IMR-90 (cell line): Measurements from ENCODE around the gene HAUS5. TPM values are rescaled to one million over a fixed set of nuclear protein-coding genes. Genes with fewer than 3 reads are reported as not detected.

ENCODE experiments used
- ATAC-seq: fragments of 200-7000 bp; cut with Tn5 transposase; 2 replicates; pipeline ENCODE4 v1.9.1; 2020; ENCODE audit warnings: low read depth, mild to moderate bottlenecking, moderate library complexity
- Bru-seq: library from RNA; stranded (reverse); fragments of 400-500 nt; gene quantifications from one replicate; lab custom pipeline; 2021; lab: Mats Ljungman, UMichigan
- BruChase-seq, 2 experiments: library from RNA; stranded (reverse); fragments of 400-500 nt; gene quantifications; one replicate each; lab custom pipeline; 2021; lab: Mats Ljungman, UMichigan
- BruUV-seq: library from RNA; stranded (reverse); fragments of 400-500 nt; replicated peaks from 2 replicates; lab custom pipeline; 2021; lab: Mats Ljungman, UMichigan
- CTCF ChIA-PET: fragments of 300-600 bp; formaldehyde crosslinking; extraction: SDS; loops from one replicate; lab custom pipeline; 2021; ENCODE audit warnings: antibody characterized with exemption; lab: Yijun Ruan, JAX
- POLR2A ChIA-PET: fragments of 300-600 bp; sonication (Branson Sonifier 250); formaldehyde crosslinking; loops from one replicate; lab custom pipeline; 2022; ENCODE audit warnings: antibody characterized with exemption; ENCODE audit not compliant: unreplicated experiment; lab: Charles Lee
- DNase-seq: peaks from one replicate; pipeline ENCODE4 v3.0.0; 2013
- H2AFZ ChIP-seq: replicated peaks from 2 replicates; pipeline ENCODE3; 2013; ENCODE audit warnings: low read length, mild to moderate bottlenecking; ENCODE audit not compliant: poor library complexity
- H2AK5ac ChIP-seq: 2 replicates; pipeline ENCODE4 v1.6.1; 2013; ENCODE audit warnings: low read depth, low read length, inconsistent platforms
- H2AK9ac ChIP-seq: replicated peaks from 2 replicates; pipeline ENCODE3; 2013; ENCODE audit warnings: mild to moderate bottlenecking, low read depth, low read length, moderate library complexity; ENCODE audit not compliant: poor library complexity
- H2BK120ac ChIP-seq: 2 replicates; pipeline ENCODE4 v1.6.1; 2013; ENCODE audit warnings: low read depth, low read length, inconsistent platforms
- H2BK15ac ChIP-seq: 3 replicates; pipeline ENCODE4 v1.6.1; 2013; ENCODE audit warnings: low read depth, low read length, inconsistent platforms
- H2BK20ac ChIP-seq: 2 replicates; pipeline ENCODE4 v1.6.1; 2013; ENCODE audit warnings: low read depth, mild to moderate bottlenecking, inconsistent platforms, low read length, moderate library complexity
- H2BK5ac ChIP-seq: 2 replicates; pipeline ENCODE4 v1.6.1; 2013; ENCODE audit warnings: mild to moderate bottlenecking, low read depth, low read length, inconsistent platforms; ENCODE audit not compliant: poor library complexity, severe bottlenecking
- H3K14ac ChIP-seq: replicated peaks from 2 replicates; pipeline ENCODE4 v1.6.1; 2013; ENCODE audit warnings: low read depth, low read length, inconsistent platforms
- H3K18ac ChIP-seq: 2 replicates; pipeline ENCODE4 v1.6.1; 2013; ENCODE audit warnings: low read depth, low read length, control low read depth
- H3K23ac ChIP-seq: 2 replicates; pipeline ENCODE4 v1.6.1; 2013; ENCODE audit warnings: low read depth, low read length, inconsistent platforms
- H3K27ac ChIP-seq: 2 replicates; pipeline ENCODE4 v1.5.1; 2013; ENCODE audit warnings: mild to moderate bottlenecking, control low read depth, low read length; ENCODE audit not compliant: insufficient read depth
- H3K27me3 ChIP-seq: 2 replicates; pipeline ENCODE4 v1.6.1; 2013; ENCODE audit warnings: low read length; ENCODE audit not compliant: control insufficient read depth, insufficient read depth
- H3K36me3 ChIP-seq: 2 replicates; pipeline ENCODE4 v1.6.1; 2013; ENCODE audit warnings: low read length, mixed read lengths; ENCODE audit not compliant: control insufficient read depth, insufficient read depth
- H3K4ac ChIP-seq: 2 replicates; pipeline ENCODE4 v1.6.1; 2013; ENCODE audit warnings: low read depth, low read length, inconsistent platforms
- H3K4me1 ChIP-seq: 2 replicates; pipeline ENCODE4 v1.6.1; 2013; ENCODE audit warnings: low read length, mixed read lengths; ENCODE audit not compliant: control insufficient read depth, insufficient read depth
- H3K4me2 ChIP-seq: 2 replicates; pipeline ENCODE4 v1.6.1; 2013; ENCODE audit warnings: low read depth, mild to moderate bottlenecking, control low read depth, low read length, moderate library complexity
- H3K4me3 ChIP-seq: 2 replicates; pipeline ENCODE4 v1.5.1; 2013; ENCODE audit warnings: low read depth, mild to moderate bottlenecking, control low read depth, low read length, moderate library complexity; ENCODE audit not compliant: insufficient read depth
- H3K56ac ChIP-seq: 2 replicates; pipeline ENCODE4 v1.6.1; 2013; ENCODE audit warnings: low read length, inconsistent platforms; ENCODE audit not compliant: insufficient read depth; ENCODE audit errors: extremely low read depth
- H3K79me1 ChIP-seq, 2 experiments: 2 replicates each; pipeline ENCODE4 v1.6.1; 2013; ENCODE audit warnings: low read length in 2 of 2, inconsistent platforms in 1 of 2, low read depth in 1 of 2
- H3K9ac ChIP-seq: 2 replicates; pipeline ENCODE4 v1.6.1; 2013; ENCODE audit warnings: low read depth, low read length, control low read depth
- H3K9me1 ChIP-seq: 2 replicates; pipeline ENCODE4 v1.6.1; 2013; ENCODE audit warnings: low read length, inconsistent platforms; ENCODE audit not compliant: insufficient read depth
- H3K9me3 ChIP-seq: 2 replicates; pipeline ENCODE4 v1.6.1; 2013; ENCODE audit warnings: low read length; ENCODE audit not compliant: control insufficient read depth, insufficient read depth
- H4K20me1 ChIP-seq: 2 replicates; pipeline ENCODE4 v1.6.1; 2013; ENCODE audit warnings: low read length, inconsistent platforms; ENCODE audit not compliant: insufficient read depth
- H4K5ac ChIP-seq: 2 replicates; pipeline ENCODE4 v1.6.1; 2013; ENCODE audit warnings: mild to moderate bottlenecking, low read depth, low read length, control low read depth
- H4K8ac ChIP-seq, 2 experiments: 2 replicates each; pipeline ENCODE4 v1.6.1; 2013; ENCODE audit warnings: low read depth in 2 of 2, low read length in 2 of 2, control low read depth in 1 of 2, inconsistent platforms in 1 of 2
- H4K91ac ChIP-seq: 2 replicates; pipeline ENCODE4 v1.6.1; 2013; ENCODE audit warnings: low read depth, low read length, inconsistent platforms; ENCODE audit not compliant: insufficient read depth
- CEBPB ChIP-seq: IDR thresholded peaks from 2 replicates; pipeline ENCODE4 v1.6.1; 2012; ENCODE audit warnings: low read depth, low read length, improper control_type of control experiment
- CHD1 ChIP-seq: IDR thresholded peaks from 2 replicates; pipeline ENCODE4 v1.6.1; 2012; ENCODE audit warnings: low read depth, low read length, improper control_type of control experiment
- MXI1 ChIP-seq: IDR thresholded peaks from 2 replicates; pipeline ENCODE4 v1.6.1; 2012; ENCODE audit warnings: low read depth, mild to moderate bottlenecking, low read length, moderate library complexity, borderline replicate concordance
- POLR2A ChIP-seq: IDR thresholded peaks from 2 replicates; pipeline ENCODE4 v1.6.1; 2012; ENCODE audit warnings: mild to moderate bottlenecking, low read depth, low read length
- RAD21 ChIP-seq: IDR thresholded peaks from 2 replicates; pipeline ENCODE4 v1.6.1; 2012; ENCODE audit warnings: low read length, improper control_type of control experiment
- RCOR1 ChIP-seq: IDR thresholded peaks from 2 replicates; pipeline ENCODE4 v1.6.1; 2012; ENCODE audit warnings: mild to moderate bottlenecking, low read length, improper control_type of control experiment; ENCODE audit not compliant: insufficient replicate concordance
- SMC3 ChIP-seq: fragments of 150-350 bp; IDR thresholded peaks from 2 replicates; pipeline ENCODE4 v1.6.1; 2016; ENCODE audit warnings: low read depth, mild to moderate bottlenecking, antibody characterized with exemption, low read length, moderate library complexity
- WGBS, 2 experiments: methylation state at CpG; one replicate each; pipeline versions ENCODE4 v1.1.5 to v1.1.7; 2013; ENCODE audit warnings: missing lambda C conversion rate in 2 of 2; ENCODE audit not compliant: insufficient read length in 1 of 2; ENCODE audit errors: extremely low coverage in 2 of 2; 5-methylcytosine and 5-hydroxymethylcytosine counted together
- dilution Hi-C: fragments of 300-500 bp; cut with HindIII; formaldehyde crosslinking; loops from one replicate; pipeline ENCODE4 v1.14.3; 2018; ENCODE audit warnings: low sequenced_read_pairs; ENCODE audit not compliant: unreplicated experiment
- in situ Hi-C: fragments of 300-500 bp; cut with MboI; formaldehyde crosslinking; loops from 3 replicates; pipeline ENCODE4 v1.14.3; 2019; ENCODE audit warnings: low sequenced_read_pairs, inconsistent platforms, mixed read lengths
- intact Hi-C: fragments of 100-400 bp; cut with micrococcal nuclease; formaldehyde crosslinking; loops from 2 replicates; pipeline ENCODE4 v1.10.0; 2022
- long read RNA-seq: library from polyadenylated mRNA; unstranded; transcript quantifications from one replicate; pipeline ENCODE4 v2.0.0, GENCODE V29; 2021; ENCODE audit not compliant: unreplicated experiment
- polyA plus RNA-seq, 3 experiments: library from polyadenylated mRNA; depleted of rRNA; stranded (reverse); fragments of >200 nt; gene quantifications; 2 replicates each; pipeline ENCODE4 v1.2.3, GENCODE V29; 2012; ENCODE audit warnings: low replicate concordance in 1 of 3
- total RNA-seq: library from RNA; depleted of rRNA; stranded (reverse); fragments of >200 nt; gene quantifications from 2 replicates; pipeline ENCODE4 v1.2.3, GENCODE V29; 2012; rRNA removed
- TF ChIP-seq, protein P1 (sequence below): fragments of 150-350 bp; IDR thresholded peaks from 2 replicates; pipeline ENCODE4 v1.6.1; 2016; ENCODE audit warnings: low read depth, mild to moderate bottlenecking, low read length, moderate library complexity, borderline replicate concordance
- TF ChIP-seq, protein P2 (sequence below): conservative IDR thresholded peaks from 2 replicates; pipeline ENCODE4 v1.5.1; 2012; ENCODE audit warnings: mild to moderate bottlenecking, low read depth, low read length, improper control_type of control experiment

The HAUS5 gene, protein sequence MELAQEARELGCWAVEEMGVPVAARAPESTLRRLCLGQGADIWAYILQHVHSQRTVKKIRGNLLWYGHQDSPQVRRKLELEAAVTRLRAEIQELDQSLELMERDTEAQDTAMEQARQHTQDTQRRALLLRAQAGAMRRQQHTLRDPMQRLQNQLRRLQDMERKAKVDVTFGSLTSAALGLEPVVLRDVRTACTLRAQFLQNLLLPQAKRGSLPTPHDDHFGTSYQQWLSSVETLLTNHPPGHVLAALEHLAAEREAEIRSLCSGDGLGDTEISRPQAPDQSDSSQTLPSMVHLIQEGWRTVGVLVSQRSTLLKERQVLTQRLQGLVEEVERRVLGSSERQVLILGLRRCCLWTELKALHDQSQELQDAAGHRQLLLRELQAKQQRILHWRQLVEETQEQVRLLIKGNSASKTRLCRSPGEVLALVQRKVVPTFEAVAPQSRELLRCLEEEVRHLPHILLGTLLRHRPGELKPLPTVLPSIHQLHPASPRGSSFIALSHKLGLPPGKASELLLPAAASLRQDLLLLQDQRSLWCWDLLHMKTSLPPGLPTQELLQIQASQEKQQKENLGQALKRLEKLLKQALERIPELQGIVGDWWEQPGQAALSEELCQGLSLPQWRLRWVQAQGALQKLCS
- total RNA-seq (3.1 and 3.4 TPM in 2 replicates), polyA plus RNA-seq (2012; rRNA removed) (6.2 and 6.4 TPM in 2 replicates), Bru-seq, nascent RNA (percentile 43 among the genes with signal in this experiment), BruChase-seq, experiment 1, labeled RNA remaining after a 6-hour chase (percentile 48 among the genes with signal in this experiment), BruChase-seq, experiment 2, labeled RNA remaining after a 2-hour chase (percentile 40 among the genes with signal in this experiment)
- 3.7 and 4.9 TPM in 2 replicates for polyA plus RNA-seq (2012; cell fraction: cytosol; rRNA removed)
- 29.0 and 61.8 TPM in 2 replicates for polyA plus RNA-seq (2012; cell fraction: nucleus; rRNA removed; ENCODE audit: low replicate concordance)
- long read RNA-seq, full-length matches to known transcripts: 8 of 11 reads
- long read RNA-seq, partial matches to known transcripts: 2 of 11 reads
- long read RNA-seq, other reads (novel, unspliced or antisense): 1 of 11 reads

DNA sequence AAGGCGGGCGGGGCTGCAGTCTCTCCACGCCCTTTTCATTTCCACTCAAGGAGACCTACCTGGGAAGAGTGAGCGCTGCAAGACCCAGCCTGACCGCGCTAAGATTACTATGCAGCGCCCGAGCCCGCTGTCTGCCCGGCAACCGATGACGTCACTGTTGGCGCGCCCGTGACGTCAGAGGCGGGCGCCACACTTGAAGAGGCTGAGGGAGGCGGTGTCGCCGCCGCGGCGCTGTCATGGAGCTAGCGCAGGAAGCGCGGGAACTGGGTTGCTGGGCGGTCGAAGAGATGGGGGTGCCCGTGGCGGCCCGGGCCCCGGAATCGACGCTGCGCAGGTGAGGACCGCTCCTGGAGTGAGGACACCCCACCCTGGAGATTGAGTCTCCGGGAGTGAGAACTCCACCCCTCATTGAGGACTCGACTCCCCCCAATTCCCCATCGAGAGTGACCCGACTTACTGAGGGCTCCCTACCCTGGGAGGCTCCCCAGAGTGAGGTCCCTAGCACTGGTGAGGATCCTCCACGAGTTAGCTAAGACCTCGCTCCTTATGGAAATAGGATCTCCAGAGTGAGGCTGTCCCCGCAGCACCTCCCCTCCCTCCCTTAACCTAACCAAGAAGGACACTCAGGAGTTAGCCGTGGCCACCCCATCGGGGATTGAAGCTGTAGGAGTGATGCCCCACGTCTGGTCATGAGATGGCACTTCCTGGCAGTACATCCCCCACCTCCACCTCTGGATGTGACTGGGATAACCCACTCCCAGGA, at the start of gene HAUS5:
HAUS5 (plus strand) TSS at position 177 of the 763 bp plus-strand sequence; CDS start at position 237, 60 bp downstream.
- in situ Hi-C loops: no loop called here
- BruUV-seq: no TSS peak
- dilution Hi-C loops: no loop called here
- Histone ChIP-seq H3K18ac (no peak within 1 kb of the TSS), H3K23ac (peak within 1 kb of the TSS; percentile 90), H3K14ac (peak within 1 kb of the TSS; percentile 87), H2BK15ac (no peak within 1 kb of the TSS), H3K9me1 (peaks cover 7% of the 10 kb centered on the region; the same call in 1 of the 2 replicates), H3K4me1 (no peaks in the 10 kb centered on the region), H3K4me3 (peak within 1 kb of the TSS; percentile 78), H3K79me1 (peaks cover 0 to 11% of the 10 kb centered on the region in 2 experiments; a peak in 1 of 4 replicates), H4K8ac (peak within 1 kb of the TSS; percentile 48 to 81), H2AK5ac (peak within 1 kb of the TSS; percentile 54; the same call in 1 of the 2 replicates), H3K4ac (peak within 1 kb of the TSS; percentile 79), H2AK9ac (peak within 1 kb of the TSS; percentile 89), H3K9ac (peak within 1 kb of the TSS; percentile 69), H3K27me3 (no peaks in the 10 kb centered on the region), H3K36me3 (peaks cover 3% of the 10 kb centered on the region; the same call in 1 of the 2 replicates), H4K91ac (no peak within 1 kb of the TSS; the same call in 1 of the 2 replicates), H4K5ac (peak within 1 kb of the TSS; percentile 70), H3K56ac (peak within 1 kb of the TSS; percentile 88), H2AFZ (peak within 1 kb of the TSS; percentile 100), H3K4me2 (peak within 1 kb of the TSS; percentile 97), H3K9me3 (peaks cover 4% of the 10 kb centered on the region), H4K20me1 (no peaks in the 10 kb centered on the region), H2BK120ac (no peak within 1 kb of the TSS; the same call in 1 of the 2 replicates), H3K27ac (peak within 1 kb of the TSS; percentile 38; the same call in 1 of the 2 replicates), H2BK5ac (no peak within 1 kb of the TSS), H2BK20ac (no peak within 1 kb of the TSS)
- POLR2A ChIA-PET: interaction anchor here (0.5 to 0.6 kb wide), 2 partner anchors 33 to 42 kb away, joined by 3 read pairs; no protein-coding TSS in a partner anchor
- CTCF ChIA-PET: interaction anchor here (0.8 kb wide), 1 partner anchor 21 kb away, joined by 3 read pairs; no protein-coding TSS in a partner anchor
- peak; percentile 100 for ATAC-seq
- WGBS, 2 experiments: 0% methylated on average over 8 of the region's 47 CpGs; no CpG with 5 or more reads in 1 of the 2 experiments
- peak; percentile 87 for DNase-seq
- intact Hi-C loops: no loop called here
- TF ChIP-seq SMC3 (no peak), CHD1 (no peak), CEBPB (0 out of 2 replicates have a peak, but pooled peaks have one; percentile 26), RCOR1 (no peak), RAD21 (no peak), POLR2A (no peak), MXI1 (peak; percentile 87)
- TF ChIP-seq, protein P1, sequence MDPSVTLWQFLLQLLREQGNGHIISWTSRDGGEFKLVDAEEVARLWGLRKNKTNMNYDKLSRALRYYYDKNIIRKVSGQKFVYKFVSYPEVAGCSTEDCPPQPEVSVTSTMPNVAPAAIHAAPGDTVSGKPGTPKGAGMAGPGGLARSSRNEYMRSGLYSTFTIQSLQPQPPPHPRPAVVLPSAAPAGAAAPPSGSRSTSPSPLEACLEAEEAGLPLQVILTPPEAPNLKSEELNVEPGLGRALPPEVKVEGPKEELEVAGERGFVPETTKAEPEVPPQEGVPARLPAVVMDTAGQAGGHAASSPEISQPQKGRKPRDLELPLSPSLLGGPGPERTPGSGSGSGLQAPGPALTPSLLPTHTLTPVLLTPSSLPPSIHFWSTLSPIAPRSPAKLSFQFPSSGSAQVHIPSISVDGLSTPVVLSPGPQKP: no peak
- TF ChIP-seq, protein P2, sequence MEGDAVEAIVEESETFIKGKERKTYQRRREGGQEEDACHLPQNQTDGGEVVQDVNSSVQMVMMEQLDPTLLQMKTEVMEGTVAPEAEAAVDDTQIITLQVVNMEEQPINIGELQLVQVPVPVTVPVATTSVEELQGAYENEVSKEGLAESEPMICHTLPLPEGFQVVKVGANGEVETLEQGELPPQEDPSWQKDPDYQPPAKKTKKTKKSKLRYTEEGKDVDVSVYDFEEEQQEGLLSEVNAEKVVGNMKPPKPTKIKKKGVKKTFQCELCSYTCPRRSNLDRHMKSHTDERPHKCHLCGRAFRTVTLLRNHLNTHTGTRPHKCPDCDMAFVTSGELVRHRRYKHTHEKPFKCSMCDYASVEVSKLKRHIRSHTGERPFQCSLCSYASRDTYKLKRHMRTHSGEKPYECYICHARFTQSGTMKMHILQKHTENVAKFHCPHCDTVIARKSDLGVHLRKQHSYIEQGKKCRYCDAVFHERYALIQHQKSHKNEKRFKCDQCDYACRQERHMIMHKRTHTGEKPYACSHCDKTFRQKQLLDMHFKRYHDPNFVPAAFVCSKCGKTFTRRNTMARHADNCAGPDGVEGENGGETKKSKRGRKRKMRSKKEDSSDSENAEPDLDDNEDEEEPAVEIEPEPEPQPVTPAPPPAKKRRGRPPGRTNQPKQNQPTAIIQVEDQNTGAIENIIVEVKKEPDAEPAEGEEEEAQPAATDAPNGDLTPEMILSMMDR: peak; percentile 23; the same call in 1 of the 2 replicates
